Endothelial cell (in vitro differentiated cells): Measurements from ENCODE around the gene MOGAT1. TPM values are rescaled to one million over a fixed set of nuclear protein-coding genes. Genes with fewer than 3 reads are reported as not detected.

Source experiments
- DNase-seq: peaks from one replicate; pipeline ENCODE4 v3.0.0; 2021; ENCODE audit warnings: low spot score
- H3K27ac Mint-ChIP-seq: one replicate; pipeline ENCODE4 v1.8.0; 2021; ENCODE audit warnings: mixed read lengths, inconsistent platforms; ENCODE audit not compliant: unreplicated experiment
- H3K27me3 Mint-ChIP-seq: one replicate; pipeline ENCODE4 v1.8.0; 2021; ENCODE audit warnings: mild to moderate bottlenecking, moderate library complexity, mixed read lengths, inconsistent platforms; ENCODE audit not compliant: unreplicated experiment
- H3K36me3 Mint-ChIP-seq: one replicate; pipeline ENCODE4 v1.8.0; 2021; ENCODE audit warnings: mild to moderate bottlenecking, low read depth, mixed read lengths, inconsistent platforms; ENCODE audit not compliant: unreplicated experiment
- H3K4me1 Mint-ChIP-seq: one replicate; pipeline ENCODE4 v1.8.0; 2021; ENCODE audit warnings: mild to moderate bottlenecking, mixed read lengths, inconsistent platforms; ENCODE audit not compliant: unreplicated experiment
- H3K4me3 Mint-ChIP-seq: one replicate; pipeline ENCODE4 v1.8.0; 2021; ENCODE audit warnings: mild to moderate bottlenecking, mixed read lengths, inconsistent platforms; ENCODE audit not compliant: unreplicated experiment
- H3K9me3 Mint-ChIP-seq: one replicate; pipeline ENCODE4 v1.8.0; 2021; ENCODE audit warnings: mixed read lengths, inconsistent platforms; ENCODE audit not compliant: unreplicated experiment
- CTCF ChIP-seq: fragments of 200-600 bp; sonication (generic); IDR thresholded peaks from one replicate; pipeline ENCODE4 v1.5.0; 2021; ENCODE audit warnings: antibody characterized with exemption; ENCODE audit not compliant: unreplicated experiment
- long read RNA-seq: library from polyadenylated mRNA; unstranded; transcript quantifications from one replicate; pipeline ENCODE4 v2.0.0, GENCODE V29; 2020; ENCODE audit not compliant: unreplicated experiment
- total RNA-seq: library from RNA; stranded (reverse); fragmentation: NEBNext Ultra II Directional; extraction: Animal tissue kit (Norgen Biotek cat#: 25700); gene quantifications from one replicate; pipeline ENCODE4 v1.2.1, GENCODE V29; 2021; ENCODE audit not compliant: unreplicated experiment

Gene MOGAT1
- 0.26 TPM for total RNA-seq
- long read RNA-seq = 0 reads

- Mint-ChIP-seq H3K4me3 (peak within 1 kb of the TSS; percentile 82), H3K9me3 (no peaks in the 10 kb centered on the region), H3K36me3 (no peaks in the 10 kb centered on the region), H3K27me3 (peaks cover 6% of the 10 kb centered on the region), H3K4me1 (peaks cover 9% of the 10 kb centered on the region), H3K27ac (no peak within 1 kb of the TSS)
- no peak for TF ChIP-seq CTCF
- DNase-seq = peak; percentile 43
These were observed at the start of gene MOGAT1 for GRCh38 chr2:222671259-222672067. Gene MOGAT1 (plus strand): TSS chr2:222671658. CDS start chr2:222671786, 128 bp downstream.

GRCh38 chr2:222621893-222622292 is 49.6 kb upstream of the MOGAT1 start:
- peaks cover 3% of the 10 kb centered on the region for H3K36me3 Mint-ChIP-seq

GRCh38 chr2:222622910-222623309 is 48.5 kb upstream of the MOGAT1 start:
- Mint-ChIP-seq H3K4me3 (no peak overlapping the region), H3K4me1 (no peaks in the 10 kb centered on the region), H3K27ac (no peak overlapping the region), H3K27me3 (no peaks in the 10 kb centered on the region), H3K36me3 (peaks cover 6% of the 10 kb centered on the region), H3K9me3 (no peaks in the 10 kb centered on the region)
- no peak for DNase-seq
- TF ChIP-seq CTCF = no peak

More at GRCh38 chr2:222621893-222622292, 49.6 kb upstream of the MOGAT1 start:
- no peak overlapping the region for H3K4me3 Mint-ChIP-seq
- H3K27ac Mint-ChIP-seq = no peak overlapping the region
- no peaks in the 10 kb centered on the region for H3K9me3 Mint-ChIP-seq
- H3K27me3 Mint-ChIP-seq = no peaks in the 10 kb centered on the region
- H3K4me1 Mint-ChIP-seq = no peaks in the 10 kb centered on the region
- TF ChIP-seq CTCF = no peak
- no peak for DNase-seq

GRCh38 chr2:222623756-222624309 is 47.6 kb upstream of the MOGAT1 start:
- DNase-seq = no peak
- Mint-ChIP-seq H3K9me3 (no peaks in the 10 kb centered on the region), H3K27me3 (no peaks in the 10 kb centered on the region), H3K4me1 (no peaks in the 10 kb centered on the region), H3K36me3 (peaks cover 6% of the 10 kb centered on the region), H3K27ac (no peak overlapping the region), H3K4me3 (no peak overlapping the region)
- no peak for TF ChIP-seq CTCF

- H3K27me3 Mint-ChIP-seq = no peaks in the 10 kb centered on the region
- peaks cover 3% of the 10 kb centered on the region for H3K36me3 Mint-ChIP-seq
- no peak for DNase-seq
- no peaks in the 10 kb centered on the region for H3K9me3 Mint-ChIP-seq
- H3K4me3 Mint-ChIP-seq = no peak overlapping the region
- no peak for TF ChIP-seq CTCF
- H3K27ac Mint-ChIP-seq = no peak overlapping the region
- no peaks in the 10 kb centered on the region for H3K4me1 Mint-ChIP-seq
These were observed 43.7 kb upstream of the MOGAT1 start for GRCh38 chr2:222627764-222628163.
